ENCODE data around the gene NUDT16L1.

NUDT16L1 gene

GRCh38 chr16:4655801-4656200 is 37.6 kb upstream of the NUDT16L1 start:
- FAIRE-seq (no peak), DNase-seq (ENCODE audit: insufficient read length) (no peak)
- TF ChIP-seq POLR2A (IDR thresholded peaks at IDR 0.05; ENCODE audit: low read depth, low read length) (no peak), POLR2AphosphoS5 (IDR thresholded peaks at IDR 0.05; ENCODE audit: low read depth, low read length) (no peak), TAF1 (IDR thresholded peaks at IDR 0.05; ENCODE audit: borderline replicate concordance, low read depth, low read length) (no peak)

GRCh38 chr16:4656221-4656620 is 37.1 kb upstream of the NUDT16L1 start:
- DNase-seq (ENCODE audit: insufficient read length) (no peak), FAIRE-seq (no peak)
- TF ChIP-seq TAF1 (IDR thresholded peaks at IDR 0.05; ENCODE audit: borderline replicate concordance, low read depth, low read length) (no peak), POLR2AphosphoS5 (IDR thresholded peaks at IDR 0.05; ENCODE audit: low read depth, low read length) (no peak), POLR2A (IDR thresholded peaks at IDR 0.05; ENCODE audit: low read depth, low read length) (no peak)

GRCh38 chr16:4656695-4657686 is 36.4 kb upstream of the NUDT16L1 start:
- no peak for FAIRE-seq
- no peak for TF ChIP-seq POLR2AphosphoS5 (IDR thresholded peaks at IDR 0.05; ENCODE audit: low read depth, low read length)
- no peak for TF ChIP-seq TAF1 (IDR thresholded peaks at IDR 0.05; ENCODE audit: borderline replicate concordance, low read depth, low read length)
- TF ChIP-seq POLR2A (IDR thresholded peaks at IDR 0.05; ENCODE audit: low read depth, low read length), result no peak
- no peak for DNase-seq (ENCODE audit: insufficient read length)

GRCh38 chr16:4659363-4660353 is 33.7 kb upstream of the NUDT16L1 start:
- DNase-seq (ENCODE audit: insufficient read length) (no peak), FAIRE-seq (no peak)
- TF ChIP-seq POLR2AphosphoS5 (IDR thresholded peaks at IDR 0.05; ENCODE audit: low read depth, low read length) (no peak), POLR2A (IDR thresholded peaks at IDR 0.05; ENCODE audit: low read depth, low read length) (no peak), TAF1 (IDR thresholded peaks at IDR 0.05; ENCODE audit: borderline replicate concordance, low read depth, low read length) (no peak)

- FAIRE-seq (no peak), DNase-seq (ENCODE audit: insufficient read length) (peak; percentile 58)
- TF ChIP-seq POLR2AphosphoS5 (IDR thresholded peaks at IDR 0.05; ENCODE audit: low read depth, low read length), result no peak; the same call in 1 of the 2 replicates
- no peak for TF ChIP-seq POLR2A (IDR thresholded peaks at IDR 0.05; ENCODE audit: low read depth, low read length)
- TF ChIP-seq TAF1 (IDR thresholded peaks at IDR 0.05; ENCODE audit: borderline replicate concordance, low read depth, low read length), result no peak
Observed at GRCh38 chr16:4660454-4661007, 32.8 kb upstream of the NUDT16L1 start.

GRCh38 chr16:4661661-4662060 is 31.7 kb upstream of the NUDT16L1 start:
- no peak for FAIRE-seq
- DNase-seq (ENCODE audit: insufficient read length), result no peak
- no peak for TF ChIP-seq POLR2A (IDR thresholded peaks at IDR 0.05; ENCODE audit: low read depth, low read length)
- no peak for TF ChIP-seq TAF1 (IDR thresholded peaks at IDR 0.05; ENCODE audit: borderline replicate concordance, low read depth, low read length)
- TF ChIP-seq POLR2AphosphoS5 (IDR thresholded peaks at IDR 0.05; ENCODE audit: low read depth, low read length), result no peak

GRCh38 chr16:4663465-4663776 is 29.9 kb upstream of the NUDT16L1 start:
- no peak for FAIRE-seq
- no peak for DNase-seq (ENCODE audit: insufficient read length)
- TF ChIP-seq POLR2A (IDR thresholded peaks at IDR 0.05; ENCODE audit: low read depth, low read length), result no peak
- TF ChIP-seq POLR2AphosphoS5 (IDR thresholded peaks at IDR 0.05; ENCODE audit: low read depth, low read length), result no peak
- TF ChIP-seq TAF1 (IDR thresholded peaks at IDR 0.05; ENCODE audit: borderline replicate concordance, low read depth, low read length), result no peak

GRCh38 chr16:4663777-4664465 is 29.4 kb upstream of the NUDT16L1 start:
- no peak for DNase-seq (ENCODE audit: insufficient read length)
- FAIRE-seq, result no peak
- TF ChIP-seq POLR2A (IDR thresholded peaks at IDR 0.05; ENCODE audit: low read depth, low read length) (no peak), TAF1 (IDR thresholded peaks at IDR 0.05; ENCODE audit: borderline replicate concordance, low read depth, low read length) (no peak), POLR2AphosphoS5 (IDR thresholded peaks at IDR 0.05; ENCODE audit: low read depth, low read length) (no peak)

- no peak for FAIRE-seq
- peak; percentile 55 for DNase-seq (ENCODE audit: insufficient read length)
- TF ChIP-seq TAF1 (IDR thresholded peaks at IDR 0.05; ENCODE audit: borderline replicate concordance, low read depth, low read length) (no peak), POLR2A (IDR thresholded peaks at IDR 0.05; ENCODE audit: low read depth, low read length) (no peak), POLR2AphosphoS5 (IDR thresholded peaks at IDR 0.05; ENCODE audit: low read depth, low read length) (no peak)
Observed at GRCh38 chr16:4664538-4665418, 28.6 kb upstream of the NUDT16L1 start.

Measured in GM12892 (cell line).